ENCODE measurements around the gene GTF2F1. TPM values are rescaled to one million over a fixed set of nuclear protein-coding genes. Genes with fewer than 3 reads are reported as not detected.

The GTF2F1 gene
- total and polyA plus RNA-seq, 8 donors: 28.3 to 49.3 (median 35.9) TPM

- ATAC-seq (no peak), DNase-seq (no peak), FAIRE-seq (no peak)
- Histone ChIP-seq H3K9me3 (no peaks in the 10 kb centered on the region), H3K27ac (no peak overlapping the region), H3K27me3 (no peaks in the 10 kb centered on the region), H3K4me1 (no peaks in the 10 kb centered on the region), H3K4me3 (no peak overlapping the region), H3K36me3 (no peaks in the 10 kb centered on the region)
- no peak for TF ChIP-seq CTCF (IDR thresholded peaks at IDR 0.05)
- 60 to 80% methylated on average over 14 of the region's 14 CpGs for WGBS, 2 donors
- intact Hi-C loops (cut with DNase I): no loop called here
Observed at GRCh38 chr19:6340493-6341201, 52.3 kb downstream of the GTF2F1 start.

GRCh38 chr19:6334490-6335285, 58.3 kb downstream of the GTF2F1 start:
- DNase-seq: no peak
- Histone ChIP-seq H3K4me3 (no peak overlapping the region), H3K9me3 (no peaks in the 10 kb centered on the region), H3K27me3 (no peaks in the 10 kb centered on the region), H3K4me1 (no peaks in the 10 kb centered on the region), H3K36me3 (no peaks in the 10 kb centered on the region), H3K27ac (no peak overlapping the region)
- 54 to 58% methylated on average over 6 of the region's 6 CpGs for WGBS, 2 donors
- TF ChIP-seq CTCF (IDR thresholded peaks at IDR 0.05): no peak
- ATAC-seq: no peak
- FAIRE-seq: peak; percentile 93
- intact Hi-C loops (cut with DNase I): no loop called here

- 64 to 66% methylated on average over 17 of the region's 17 CpGs for WGBS, 2 donors
- no peak within 1 kb of the TSS for H3K27ac ChIP-seq
- ATAC-seq (no peak), DNase-seq (no peak), FAIRE-seq (no peak)
- H3K27me3 ChIP-seq: no peaks in the 10 kb centered on the region
- TF ChIP-seq CTCF (IDR thresholded peaks at IDR 0.05): no peak
- H3K36me3 ChIP-seq: no peaks in the 10 kb centered on the region
- intact Hi-C loops (cut with DNase I): no loop called here
- H3K9me3 ChIP-seq: no peaks in the 10 kb centered on the region
- no peaks in the 10 kb centered on the region for H3K4me1 ChIP-seq
- H3K4me3 ChIP-seq: no peak within 1 kb of the TSS
Observed at GRCh38 chr19:6333439-6333838, 59.5 kb downstream of the GTF2F1 start, which contains the start of gene ACER1. Gene ACER1, minus strand, starts transcription at chr19:6333612. Its CDS starts 61 bp downstream, at chr19:6333551.

Small RNA genes within 50 kb of the gene (microRNA-seq; reads per million reads assigned to microRNA genes)
- gene MIR3940 (1.5 reads per million in 2 donors), gene MIR6790 (0 reads per million in 2 donors), gene MIR6885 (0.29 to 0.77 reads per million in 2 donors)

Other genes with a start within 250 kb of the GTF2F1 start
- 10 to 100 TPM; 21.6 to 37.5 (median 25.4) TPM for gene MLLT1, start 113.2 kb downstream of the GTF2F1 start, total RNA-seq
- gene MLLT1, start 113.2 kb downstream of the GTF2F1 start, polyA plus RNA-seq: 10 to 100 TPM; 19.6 to 28.6 TPM
- not detected for gene ACER1, start 59.6 kb downstream of the GTF2F1 start, total RNA-seq
- gene ACER1, start 59.6 kb downstream of the GTF2F1 start, polyA plus RNA-seq: not detected
- 10 to 100 TPM; 29.1 to 39.5 (median 31.5) TPM for gene CLPP, start 31.6 kb downstream of the GTF2F1 start, total RNA-seq
- gene CLPP, start 31.6 kb downstream of the GTF2F1 start, polyA plus RNA-seq: 10 to 100 TPM; 34.8 to 39.8 TPM
- gene ALKBH7, start 20.4 kb downstream of the GTF2F1 start, total RNA-seq: 10 to 100 TPM; 35.2 to 69.4 (median 53.4) TPM
- 10 to 100 TPM; 29.3 to 61.4 TPM for gene ALKBH7, start 20.4 kb downstream of the GTF2F1 start, polyA plus RNA-seq
- 1 to 10 TPM in 2 of 6 donors, under 1 TPM in 4; 0.64 to 1.4 (median 0.81) TPM for gene PSPN, start 17.2 kb downstream of the GTF2F1 start, total RNA-seq
- 1 to 10 TPM; 1.0 to 1.1 TPM for gene PSPN, start 17.2 kb downstream of the GTF2F1 start, polyA plus RNA-seq
- gene KHSRP, start 31.6 kb upstream of the GTF2F1 start, total RNA-seq: 100 to 1,000 TPM in 1 of 6 donors, 10 to 100 TPM in 5; 67.2 to 119 (median 93.1) TPM
- 10 to 100 TPM; 69.7 to 98.2 TPM for gene KHSRP, start 31.6 kb upstream of the GTF2F1 start, polyA plus RNA-seq
- gene SLC25A41, start 40.6 kb upstream of the GTF2F1 start, total RNA-seq: under 1 TPM in 4 of 6 donors, not detected in 2; 0.12 to 0.20 (median 0.15) TPM
- gene SLC25A41, start 40.6 kb upstream of the GTF2F1 start, polyA plus RNA-seq: under 1 TPM; 0.85 to 0.91 TPM
- gene SLC25A23, start 66.6 kb upstream of the GTF2F1 start, total RNA-seq: 10 to 100 TPM; 16.3 to 39.4 (median 20.0) TPM
- gene SLC25A23, start 66.6 kb upstream of the GTF2F1 start, polyA plus RNA-seq: 10 to 100 TPM; 19.8 to 22.7 TPM
- gene CRB3, start 71.1 kb upstream of the GTF2F1 start, total RNA-seq: 10 to 100 TPM; 22.0 to 37.7 (median 26.4) TPM
- gene CRB3, start 71.1 kb upstream of the GTF2F1 start, polyA plus RNA-seq: 10 to 100 TPM; 28.5 to 28.7 TPM
- gene DENND1C, start 88.6 kb upstream of the GTF2F1 start, total RNA-seq: 1 to 10 TPM in 3 of 6 donors, under 1 TPM in 3; 0.51 to 3.2 (median 1.1) TPM
- 1 to 10 TPM; 2.1 to 2.8 TPM for gene DENND1C, start 88.6 kb upstream of the GTF2F1 start, polyA plus RNA-seq
- 1 to 10 TPM; 1.1 to 5.5 (median 2.7) TPM for gene TUBB4A, start 109.1 kb upstream of the GTF2F1 start, total RNA-seq
- 1 to 10 TPM; 1.3 to 3.5 TPM for gene TUBB4A, start 109.1 kb upstream of the GTF2F1 start, polyA plus RNA-seq
- 1 to 10 TPM in 1 of 6 donors, under 1 TPM in 3, not detected in 2; 0.12 to 1.1 (median 0.20) TPM for gene TNFSF9, start 137.9 kb upstream of the GTF2F1 start, total RNA-seq
- not detected for gene TNFSF9, start 137.9 kb upstream of the GTF2F1 start, polyA plus RNA-seq
- under 1 TPM in 1 of 6 donors, not detected in 5; 0.16 TPM for gene CD70, start 198.0 kb upstream of the GTF2F1 start, total RNA-seq
- not detected for gene CD70, start 198.0 kb upstream of the GTF2F1 start, polyA plus RNA-seq